Activated naive CD8-positive, alpha-beta T cell treated with anti-CD3 and anti-CD28 coated beads, Interleukin-2, amount 50 U/mL, for 24 hours (primary cell): ENCODE measurements around the gene DYNC2I2.
A peak's percentile ranks its signal among the peaks of the same experiment; 100 is the strongest.
"Not testable (repeated sequence)": the region's sequence is repeated elsewhere in the genome, so short reads cannot be mapped to it uniquely, and the experiment has no call there.

Experiments used
- ATAC-seq: fragments of 150-1000 bp; cut with Tn5 transposase; one replicate; pipeline ENCODE4 v1.10.0; 2021
- DNase-seq: peaks from one replicate; pipeline ENCODE4 v3.0.0; 2021
- H3K27ac Mint-ChIP-seq: one replicate; pipeline ENCODE4 v1.8.0; 2021; ENCODE audit warnings: mild to moderate bottlenecking, mixed read lengths
- H3K27me3 Mint-ChIP-seq: one replicate; pipeline ENCODE4 v1.8.0; 2021; ENCODE audit warnings: mixed read lengths
- H3K36me3 Mint-ChIP-seq: one replicate; pipeline ENCODE4 v1.8.0; 2021; ENCODE audit warnings: low read depth, mixed read lengths
- H3K4me1 Mint-ChIP-seq: one replicate; pipeline ENCODE4 v1.8.0; 2021; ENCODE audit warnings: mixed read lengths
- H3K4me3 Mint-ChIP-seq: one replicate; pipeline ENCODE4 v1.8.0; 2021; ENCODE audit warnings: mild to moderate bottlenecking, moderate library complexity, mixed read lengths
- H3K9me3 Mint-ChIP-seq: one replicate; pipeline ENCODE4 v1.8.0; 2021; ENCODE audit warnings: mixed read lengths

DYNC2I2 gene

GRCh38 chr9:128656416-128657343 lies at the start of gene DYNC2I2:
Gene DYNC2I2, minus strand, starts transcription at chr9:128656847. Its CDS starts 121 bp downstream, at chr9:128656726.
- DNase-seq (peak; percentile 97), ATAC-seq (peak; percentile 97)
- Mint-ChIP-seq H3K4me3 (peak within 1 kb of the TSS; percentile 86), H3K27ac (peak within 1 kb of the TSS; percentile 100), H3K9me3 (no peaks in the 10 kb centered on the region), H3K36me3 (no peaks in the 10 kb centered on the region), H3K27me3 (no peaks in the 10 kb centered on the region), H3K4me1 (peaks cover 7% of the 10 kb centered on the region)

GRCh38 chr9:128706045-128706444 lies 49.4 kb upstream of the DYNC2I2 start:
- Mint-ChIP-seq H3K9me3 (no peaks in the 10 kb centered on the region), H3K36me3 (no peaks in the 10 kb centered on the region), H3K4me1 (peaks cover 14% of the 10 kb centered on the region), H3K27me3 (no peaks in the 10 kb centered on the region), H3K4me3 (no peak overlapping the region), H3K27ac (no peak overlapping the region)
- DNase-seq = no peak
- no peak for ATAC-seq

DNA sequence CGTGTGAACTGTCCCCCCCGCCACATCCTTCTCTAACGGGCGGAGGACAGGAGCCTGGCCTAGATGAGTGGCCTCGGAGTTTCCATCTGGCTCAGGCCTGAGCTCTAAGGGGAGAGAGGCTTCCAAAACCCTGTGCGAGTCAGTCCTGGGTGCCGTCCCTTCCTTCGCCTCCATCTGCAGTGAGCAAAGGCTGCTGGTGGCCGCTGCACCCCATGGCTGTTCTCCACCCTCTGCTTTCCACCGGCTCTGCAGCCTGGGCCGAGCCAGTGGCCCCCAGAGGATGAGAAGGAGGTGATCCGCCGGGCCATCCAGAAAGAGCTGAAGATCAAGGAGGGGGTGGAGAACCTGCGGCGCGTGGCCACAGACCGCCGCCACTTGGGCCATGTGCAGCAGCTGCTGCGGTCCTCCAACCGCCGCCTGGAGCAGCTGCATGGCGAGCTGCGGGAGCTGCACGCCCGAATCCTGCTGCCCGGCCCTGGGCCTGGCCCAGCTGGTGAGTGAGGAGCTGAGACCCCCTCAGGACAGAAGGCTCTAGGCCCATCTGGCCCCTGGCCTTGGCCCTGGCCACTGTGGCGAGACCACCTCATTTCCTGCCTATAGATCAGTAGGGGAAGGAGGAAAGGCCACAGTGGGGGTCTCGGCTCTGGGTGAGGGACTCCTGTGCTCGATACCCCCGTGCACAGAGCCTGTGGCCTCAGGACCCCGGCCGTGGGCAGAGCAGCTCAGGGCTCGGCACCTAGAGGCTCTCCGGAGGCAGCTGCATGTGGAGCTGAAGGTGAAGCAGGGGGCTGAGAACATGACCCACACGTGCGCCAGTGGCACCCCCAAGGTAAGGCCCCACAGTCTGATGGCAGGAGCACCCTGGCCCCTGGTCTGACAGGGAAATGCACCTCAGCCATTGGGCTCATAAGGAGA lies 48.7 kb upstream of the DYNC2I2 start:
- H3K4me3 Mint-ChIP-seq = no peak overlapping the region
- no peak overlapping the region for H3K27ac Mint-ChIP-seq
- no peaks in the 10 kb centered on the region for H3K36me3 Mint-ChIP-seq
- no peaks in the 10 kb centered on the region for H3K27me3 Mint-ChIP-seq
- no peak for DNase-seq
- no peaks in the 10 kb centered on the region for H3K9me3 Mint-ChIP-seq
- peaks cover 14% of the 10 kb centered on the region for H3K4me1 Mint-ChIP-seq
- no peak for ATAC-seq

- Mint-ChIP-seq H3K36me3 (no peaks in the 10 kb centered on the region), H3K4me3 (peak overlapping the region; percentile 81), H3K27ac (no peak overlapping the region), H3K4me1 (peaks cover 14% of the 10 kb centered on the region), H3K27me3 (no peaks in the 10 kb centered on the region), H3K9me3 (no peaks in the 10 kb centered on the region)
- DNase-seq = no peak
- no peak for ATAC-seq
These were observed 47.7 kb upstream of the DYNC2I2 start for GRCh38 chr9:128704356-128704670.

DNA sequence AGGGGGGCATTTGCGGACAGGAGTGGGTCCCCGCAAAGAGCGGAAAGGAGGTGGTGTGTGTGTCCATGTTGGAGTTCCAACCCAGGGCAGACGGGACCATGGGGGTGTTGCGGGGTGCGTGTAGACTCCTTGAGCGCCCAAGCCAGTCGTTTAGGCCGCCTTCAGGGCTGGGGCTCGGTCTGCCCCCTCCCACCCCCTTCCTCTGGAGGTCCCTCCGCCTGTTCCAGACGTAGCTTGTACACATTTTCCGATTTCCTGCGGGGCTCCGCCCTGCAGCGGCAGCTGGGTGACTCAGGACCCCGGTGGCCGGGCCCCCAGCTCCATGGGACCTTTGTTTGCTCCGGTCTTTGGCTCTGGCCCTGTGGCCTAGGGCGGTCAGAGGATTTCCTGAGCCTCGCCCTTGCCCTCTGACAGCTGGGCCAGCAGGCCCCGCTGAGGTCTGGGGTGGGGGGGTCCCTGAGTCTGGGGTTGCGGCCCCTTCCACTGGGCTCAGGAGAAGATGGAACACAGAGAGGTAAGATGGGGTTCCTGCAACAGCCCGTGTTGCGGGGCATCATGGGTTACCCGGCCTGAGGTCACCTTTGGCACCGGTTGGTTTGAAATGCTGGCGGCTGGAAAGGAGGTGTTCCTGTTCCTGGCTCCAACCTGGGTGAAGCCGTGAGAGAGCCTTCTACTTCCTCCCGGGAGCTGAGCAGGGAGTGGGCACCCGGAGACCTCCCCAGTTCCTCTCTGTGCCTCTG lies 47.1 kb upstream of the DYNC2I2 start:
- Mint-ChIP-seq H3K9me3 (no peaks in the 10 kb centered on the region), H3K4me3 (peak overlapping the region; percentile 81), H3K36me3 (no peaks in the 10 kb centered on the region), H3K4me1 (peaks cover 14% of the 10 kb centered on the region), H3K27ac (peak overlapping the region; percentile 54), H3K27me3 (no peaks in the 10 kb centered on the region)
- no peak for DNase-seq
- ATAC-seq = no peak

DNA sequence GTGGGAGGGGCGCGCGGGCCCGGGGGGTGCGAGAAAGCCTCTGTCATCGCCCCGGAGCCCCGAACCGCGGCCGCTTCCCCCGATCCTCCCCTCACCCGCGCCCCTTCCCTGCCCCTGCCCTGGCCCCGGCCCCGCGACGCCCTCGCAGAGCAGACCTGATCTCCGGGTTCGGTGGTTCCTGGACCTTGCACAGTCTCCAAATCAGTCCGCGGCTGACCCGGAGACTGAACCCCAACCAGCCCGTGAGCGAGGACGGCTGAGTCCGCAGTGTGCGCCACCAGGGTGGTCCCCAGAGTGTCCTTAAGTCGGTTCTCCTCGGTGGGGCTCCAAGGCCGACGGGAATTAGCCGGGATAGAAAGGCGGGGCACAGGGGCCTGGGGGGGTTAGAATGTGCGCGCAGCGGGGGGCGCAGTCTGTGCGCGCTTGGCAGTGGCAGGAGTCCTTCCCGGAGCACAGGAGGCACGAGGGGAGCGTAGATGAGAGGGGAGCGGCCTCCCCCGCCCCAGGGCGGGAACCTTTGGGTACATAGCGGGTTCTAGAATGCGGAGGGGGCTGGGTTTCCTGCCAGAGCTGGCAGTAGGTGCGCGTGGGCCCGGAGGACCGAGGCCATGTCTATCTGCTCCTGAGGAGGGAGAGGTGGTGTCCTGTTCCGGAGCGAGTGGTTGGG lies 46.4 kb upstream of the DYNC2I2 start:
- ATAC-seq (peak; percentile 13), DNase-seq (peak; percentile 36)
- no peaks in the 10 kb centered on the region for H3K36me3 Mint-ChIP-seq
- H3K27me3 Mint-ChIP-seq = no peaks in the 10 kb centered on the region
- H3K27ac Mint-ChIP-seq = peak overlapping the region; percentile 54
- peak overlapping the region; percentile 81 for H3K4me3 Mint-ChIP-seq
- H3K9me3 Mint-ChIP-seq = no peaks in the 10 kb centered on the region
- H3K4me1 Mint-ChIP-seq = peaks cover 14% of the 10 kb centered on the region

- Mint-ChIP-seq H3K9me3 (no peaks in the 10 kb centered on the region), H3K36me3 (peaks cover 4% of the 10 kb centered on the region), H3K27ac (peak within 1 kb of the TSS; percentile 54), H3K4me1 (peaks cover 14% of the 10 kb centered on the region), H3K4me3 (peak within 1 kb of the TSS; percentile 81), H3K27me3 (no peaks in the 10 kb centered on the region)
- ATAC-seq (peak; percentile 87), DNase-seq (peak; percentile 97)
These were observed 45.9 kb upstream of the DYNC2I2 start, which contains the start of gene PKN3 for GRCh38 chr9:128702445-128702948. Gene PKN3, plus strand, starts transcription at chr9:128702503. Its CDS starts 413 bp downstream, at chr9:128702916.

DNA sequence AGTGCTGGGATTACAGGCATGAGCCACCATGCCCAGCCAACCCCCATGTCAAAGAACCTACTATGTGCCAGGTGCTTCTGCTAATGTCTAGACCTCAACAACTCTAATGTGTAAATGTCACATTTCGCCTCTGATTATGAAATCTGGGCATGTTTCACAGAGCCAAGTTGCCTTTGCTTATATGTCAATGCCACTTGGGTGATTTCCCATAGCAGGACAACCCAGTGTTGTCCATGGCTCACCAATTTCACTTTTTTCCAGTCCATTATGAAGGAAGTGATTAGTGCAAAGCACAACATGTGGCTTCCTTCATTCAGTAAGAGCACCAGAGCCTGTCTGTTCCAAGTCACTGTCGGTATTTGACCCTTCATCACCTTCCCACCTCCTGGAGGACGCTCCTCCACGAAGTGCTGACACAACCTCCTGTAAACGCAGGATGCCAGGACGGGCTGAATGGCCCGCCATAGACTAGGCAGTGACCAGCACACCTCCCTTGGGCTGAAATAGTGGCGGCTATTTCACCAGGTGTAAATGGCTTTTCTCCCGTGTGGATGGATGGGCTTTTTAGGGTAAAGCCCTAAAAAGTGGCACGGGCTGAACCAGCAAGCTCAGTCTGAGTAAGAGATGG lies 44.7 kb upstream of the DYNC2I2 start:
- H3K27me3 Mint-ChIP-seq = no peaks in the 10 kb centered on the region
- H3K4me1 Mint-ChIP-seq = peaks cover 16% of the 10 kb centered on the region
- DNase-seq (no peak), ATAC-seq (no peak)
- H3K27ac Mint-ChIP-seq = no peak overlapping the region
- H3K36me3 Mint-ChIP-seq = peaks cover 10% of the 10 kb centered on the region
- peak overlapping the region; percentile 81 for H3K4me3 Mint-ChIP-seq
- H3K9me3 Mint-ChIP-seq = no peaks in the 10 kb centered on the region

- not testable (repeated sequence) for DNase-seq, H3K27ac Mint-ChIP-seq, H3K4me3 Mint-ChIP-seq
These were observed 42.6 kb upstream of the DYNC2I2 start for GRCh38 chr9:128699096-128699795.

GRCh38 chr9:128696923-128697707 lies 40.5 kb upstream of the DYNC2I2 start:
- Mint-ChIP-seq H3K4me3 (no peak overlapping the region), H3K36me3 (peaks cover 50% of the 10 kb centered on the region), H3K27me3 (no peaks in the 10 kb centered on the region), H3K9me3 (no peaks in the 10 kb centered on the region), H3K4me1 (peaks cover 37% of the 10 kb centered on the region), H3K27ac (no peak overlapping the region)
- DNase-seq (no peak), ATAC-seq (peak; percentile 27)

More at GRCh38 chr9:128699096-128699795, 42.6 kb upstream of the DYNC2I2 start:
- H3K9me3 Mint-ChIP-seq, H3K27me3 Mint-ChIP-seq, ATAC-seq: not testable (repeated sequence)
- Mint-ChIP-seq H3K4me1 (peaks cover 22% of the 10 kb centered on the region), H3K36me3 (peaks cover 29% of the 10 kb centered on the region)

DNA sequence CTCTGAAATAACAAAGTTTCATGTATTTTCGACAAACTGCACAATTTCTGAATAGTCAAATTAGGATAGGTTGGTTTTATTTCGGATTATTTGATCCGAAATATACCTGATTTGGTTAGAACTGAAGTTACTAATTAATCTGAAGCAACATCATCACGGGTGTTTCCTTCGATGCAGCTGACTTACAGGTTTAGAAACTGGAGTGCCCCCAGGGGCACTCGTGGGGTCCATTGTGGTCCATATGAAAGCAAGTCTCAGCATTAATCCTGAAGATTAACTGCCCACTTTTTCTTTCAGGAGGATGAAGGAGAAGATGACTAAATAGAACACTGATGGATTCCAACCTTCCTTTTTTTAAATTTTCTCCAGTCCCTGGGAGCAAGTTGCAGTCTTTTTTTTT lies 37.7 kb upstream of the DYNC2I2 start:
- no peaks in the 10 kb centered on the region for H3K9me3 Mint-ChIP-seq
- peaks cover 67% of the 10 kb centered on the region for H3K36me3 Mint-ChIP-seq
- DNase-seq (no peak), ATAC-seq (no peak)
- no peak overlapping the region for H3K4me3 Mint-ChIP-seq
- peaks cover 40% of the 10 kb centered on the region for H3K4me1 Mint-ChIP-seq
- H3K27ac Mint-ChIP-seq = no peak overlapping the region
- H3K27me3 Mint-ChIP-seq = no peaks in the 10 kb centered on the region

- peaks cover 67% of the 10 kb centered on the region for H3K36me3 Mint-ChIP-seq
- peaks cover 40% of the 10 kb centered on the region for H3K4me1 Mint-ChIP-seq
- not testable (repeated sequence) for H3K9me3 Mint-ChIP-seq, DNase-seq, H3K27me3 Mint-ChIP-seq, ATAC-seq
- H3K4me3 Mint-ChIP-seq = peak overlapping the region; percentile 28
- peak overlapping the region; percentile 82 for H3K27ac Mint-ChIP-seq
These were observed 37.1 kb upstream of the DYNC2I2 start for GRCh38 chr9:128693738-128694137.
